Measurements from ENCODE around the gene DNAH11. TPM values are rescaled to one million over a fixed set of nuclear protein-coding genes. Genes with fewer than 3 reads are reported as not detected.

DNAH11 gene
- total and polyA plus RNA-seq, 2 of the 8 experiments (the other 6 are each of a cell fraction or from before 2014, with no cell fraction given): 1.8 to 4.9 TPM

DNA sequence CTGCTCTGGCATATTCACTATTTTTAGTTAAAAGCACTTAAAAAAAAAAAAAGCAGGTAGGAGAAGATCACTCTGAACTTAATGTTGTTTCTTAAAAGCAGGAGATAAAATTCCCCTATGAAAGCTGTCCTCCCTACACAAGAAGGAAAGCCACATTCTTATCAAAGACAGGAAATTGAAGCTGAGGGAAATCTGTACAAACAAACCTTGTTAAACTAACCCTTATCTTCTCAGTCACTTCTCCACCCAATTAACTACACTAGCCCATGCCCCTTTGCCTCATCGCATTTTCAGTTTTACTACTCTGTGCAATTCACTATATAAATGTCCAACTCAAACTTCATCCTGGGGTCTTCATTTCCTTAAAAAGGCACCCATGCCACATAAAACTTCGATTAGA is 405.5 kb downstream of the DNAH11 start:
- Histone ChIP-seq H3K14ac (ENCODE audit: insufficient read length) (no peak overlapping the region), H4K91ac (replicated peaks; ENCODE audit: insufficient read length, low read length) (no peak overlapping the region), H2BK12ac (ENCODE audit: low read depth, low read length) (no peak overlapping the region), H2AFZ (ENCODE audit: low read length) (no peak overlapping the region), H3K4ac (replicated peaks; ENCODE audit: insufficient read length, low read depth, low read length) (no peak overlapping the region), H3K79me1 (ENCODE audit: low read depth, low read length) (peaks cover under 1% of the 10 kb centered on the region; the same call in 1 of the 2 replicates), H3K27me3 (replicated peaks in 1 of 4; ENCODE audit: control insufficient read depth in 3 of 4, extremely low read depth in 1 of 4, insufficient read depth in 3 of 4, low read length in 3 of 4) (no peaks in the 10 kb centered on the region), H3K4me1 (replicated peaks in 1 of 4; ENCODE audit: control insufficient read depth in 3 of 4, insufficient read depth in 4 of 4, low read length in 3 of 4) (peaks cover 0 to 6% (median 5%) of the 10 kb centered on the region in 4 experiments; a peak in 5 of 7 replicates), H2BK5ac (ENCODE audit: low read depth, low read length) (no peak overlapping the region), H3K56ac (replicated peaks; ENCODE audit: insufficient read length, low read depth, low read length) (no peak overlapping the region), H3K23ac (ENCODE audit: insufficient read length) (no peak overlapping the region), H4K5ac (ENCODE audit: insufficient read length, low read depth, low read length) (no peak overlapping the region), H2BK120ac (replicated peaks; ENCODE audit: low read depth, low read length) (no peak overlapping the region), H3K4me2 (ENCODE audit: insufficient read depth in 1 of 2, low read depth in 2 of 2, low read length in 2 of 2) (no peak overlapping the region), H2BK20ac (ENCODE audit: low read length) (no peak overlapping the region), H3K27ac (ENCODE audit: low read depth, low read length) (no peak overlapping the region), H3K4me3 (ENCODE audit: extremely low read depth in 1 of 4, insufficient read depth in 2 of 4, low read depth in 3 of 4, low read length in 4 of 4) (no peak overlapping the region), H2BK15ac (ENCODE audit: low read length) (no peak overlapping the region), H4K20me1 (replicated peaks in 1 of 2; ENCODE audit: control insufficient read depth in 1 of 2, insufficient read depth in 2 of 2, low read length in 2 of 2) (peaks cover 1 to 2% of the 10 kb centered on the region in 2 experiments), H3K9me3 (ENCODE audit: insufficient read depth in 2 of 2, low read depth in 1 of 2, low read length in 1 of 2) (no peaks in the 10 kb centered on the region), H2AK5ac (ENCODE audit: low read depth, low read length) (no peak overlapping the region), H3K36me3 (ENCODE audit: control insufficient read depth in 2 of 4, insufficient read depth in 4 of 4, low read length in 3 of 4) (peaks cover 0 to under 1% (median 0%) of the 10 kb centered on the region in 4 experiments; a peak in 1 of 8 replicates), H3K9ac (replicated peaks in 1 of 4; ENCODE audit: extremely low read depth in 1 of 4, low read depth in 3 of 4, low read length in 3 of 4) (no peak overlapping the region), H3K18ac (ENCODE audit: extremely low read depth, low read length) (no peak overlapping the region), H3K79me2 (ENCODE audit: control insufficient read depth in 1 of 2, insufficient read depth in 2 of 2, low read length in 2 of 2) (peaks cover 0 to 17% of the 10 kb centered on the region in 2 experiments; a peak in 3 of 4 replicates), H3K23me2 (ENCODE audit: low read depth, low read length) (peaks cover 4% of the 10 kb centered on the region; the same call in 1 of the 2 replicates), H4K8ac (ENCODE audit: extremely low read depth, insufficient read depth, low read length) (no peak overlapping the region)
- WGBS, 2 experiments (ENCODE audit: extremely low coverage in 1 of 2, insufficient coverage in 1 of 2, insufficient read length in 1 of 2, insufficient replicate concordance in 2 of 2, low coverage in 1 of 2, low lambda C conversion rate in 2 of 2, missing lambda C conversion rate in 1 of 2): 90% methylated on average over 2 of the region's 2 CpGs; no CpG with 5 or more reads in 1 of the 2 experiments
- POLR2A ChIA-PET (ENCODE audit: partially characterized antibody): interaction anchor here (0.6 to 1.3 kb wide), 3 partner anchors 9 to 30 kb away, joined by 5 to 6 read pairs (median 5); no protein-coding TSS in a partner anchor
- CTCF ChIA-PET (ENCODE audit: partially characterized antibody): interaction anchor here (0.6 to 1.4 kb wide), 3 partner anchors 53 to 180 kb away, joined by 3 to 6 read pairs (median 6); no protein-coding TSS in a partner anchor
- DNase-seq (ENCODE audit: low read depth in 1 of 2, low spot score in 2 of 2) (no peak), FAIRE-seq (no peak)
- TF ChIP-seq CHD2 (IDR thresholded peaks at IDR 0.05; ENCODE audit: low read length): no peak
- TF ChIP-seq, protein P1, sequence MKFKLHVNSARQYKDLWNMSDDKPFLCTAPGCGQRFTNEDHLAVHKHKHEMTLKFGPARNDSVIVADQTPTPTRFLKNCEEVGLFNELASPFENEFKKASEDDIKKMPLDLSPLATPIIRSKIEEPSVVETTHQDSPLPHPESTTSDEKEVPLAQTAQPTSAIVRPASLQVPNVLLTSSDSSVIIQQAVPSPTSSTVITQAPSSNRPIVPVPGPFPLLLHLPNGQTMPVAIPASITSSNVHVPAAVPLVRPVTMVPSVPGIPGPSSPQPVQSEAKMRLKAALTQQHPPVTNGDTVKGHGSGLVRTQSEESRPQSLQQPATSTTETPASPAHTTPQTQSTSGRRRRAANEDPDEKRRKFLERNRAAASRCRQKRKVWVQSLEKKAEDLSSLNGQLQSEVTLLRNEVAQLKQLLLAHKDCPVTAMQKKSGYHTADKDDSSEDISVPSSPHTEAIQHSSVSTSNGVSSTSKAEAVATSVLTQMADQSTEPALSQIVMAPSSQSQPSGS (IDR thresholded peaks at IDR 0.05; ENCODE audit: low read length): no peak
- TF ChIP-seq RBBP5 (IDR thresholded peaks at IDR 0.05; ENCODE audit: borderline replicate concordance, low read depth, low read length): no peak
- TF ChIP-seq MAFK (IDR thresholded peaks at IDR 0.05; ENCODE audit: low read depth, low read length): no peak
- TF ChIP-seq ASH2L (IDR thresholded peaks at IDR 0.05; ENCODE audit: low read length): no peak
- TF ChIP-seq KDM1A (IDR thresholded peaks at IDR 0.05; ENCODE audit: borderline replicate concordance, low read length): no peak
- TF ChIP-seq FOSL1 (IDR thresholded peaks at IDR 0.05; ENCODE audit: insufficient read depth, low read depth, low read length): no peak
- no peak for TF ChIP-seq CREB1 (IDR thresholded peaks at IDR 0.05)
- TF ChIP-seq GABPA (IDR thresholded peaks at IDR 0.05; ENCODE audit: borderline replicate concordance, insufficient read depth, low read length): no peak
- no peak for TF ChIP-seq BCL11A (IDR thresholded peaks at IDR 0.05; ENCODE audit: low read depth in 2 of 2, low read length in 2 of 2)
- TF ChIP-seq NRF1 (IDR thresholded peaks at IDR 0.05; ENCODE audit: low read depth, low read length): no peak
- TF ChIP-seq ZNF274 (IDR thresholded peaks at IDR 0.05; ENCODE audit: borderline replicate concordance, extremely low read depth, low read length): no peak
- no peak for TF ChIP-seq TBP (IDR thresholded peaks at IDR 0.05; ENCODE audit: low read depth, low read length)
